HL-60 (cell line): Measurements from ENCODE around the gene ZFYVE28.
"Not testable (repeated sequence)": the region's sequence is repeated elsewhere in the genome, so short reads cannot be mapped to it uniquely, and the experiment has no call there.

Experiments used
- DNase-seq, 2 experiments: peaks; one replicate each; pipeline ENCODE4 v3.0.0-alpha.2; 2010 to 2020; ENCODE audit warnings: low read depth in 1 of 2, low spot score in 1 of 2
- H3K27ac ChIP-seq: fragments of 250-450 bp; sonication (Bioruptor Pico); replicated peaks from 2 replicates; pipeline ENCODE4 v1.5.1; 2020; ENCODE audit warnings: mild to moderate bottlenecking, moderate library complexity
- H3K27me3 ChIP-seq: fragments of 250-450 bp; sonication (Bioruptor Pico); 2 replicates; pipeline ENCODE4 v1.5.1; 2021; ENCODE audit warnings: mild to moderate bottlenecking, moderate library complexity; ENCODE audit not compliant: insufficient read depth, poor library complexity, severe bottlenecking
- H3K4me3 ChIP-seq: replicated peaks from 2 replicates; pipeline ENCODE4 v1.5.1; 2011; ENCODE audit warnings: mild to moderate bottlenecking, control low read depth, low read length; ENCODE audit not compliant: insufficient read depth
- CTCF ChIP-seq: IDR thresholded peaks from one replicate; pipeline ENCODE4 v1.5.1; 2011; ENCODE audit warnings: low read length, control low read depth, inconsistent platforms; ENCODE audit not compliant: insufficient read depth
- GABPA ChIP-seq: IDR thresholded peaks from 2 replicates; pipeline ENCODE4 v1.6.1; 2012; ENCODE audit warnings: low read depth
- POLR2AphosphoS5 ChIP-seq: IDR thresholded peaks from 2 replicates; pipeline ENCODE4 v1.6.1; 2012; ENCODE audit warnings: low read depth
- SPI1 ChIP-seq: IDR thresholded peaks from 2 replicates; pipeline ENCODE4 v1.6.1; 2012; ENCODE audit warnings: low read depth, mild to moderate bottlenecking, borderline replicate concordance
- TF ChIP-seq, protein P1 (sequence below): IDR thresholded peaks from 2 replicates; pipeline ENCODE4 v1.6.1; 2012; ENCODE audit warnings: low read depth; ENCODE audit not compliant: insufficient replicate concordance

Gene ZFYVE28

GRCh38 chr4:2382769-2383202 lies 35.7 kb downstream of the ZFYVE28 start:
- peak; percentile 52; the same call in 1 of the 2 replicates for TF ChIP-seq SPI1
- H3K4me3 ChIP-seq, H3K27me3 ChIP-seq, DNase-seq, H3K27ac ChIP-seq: not testable (repeated sequence)

DNA sequence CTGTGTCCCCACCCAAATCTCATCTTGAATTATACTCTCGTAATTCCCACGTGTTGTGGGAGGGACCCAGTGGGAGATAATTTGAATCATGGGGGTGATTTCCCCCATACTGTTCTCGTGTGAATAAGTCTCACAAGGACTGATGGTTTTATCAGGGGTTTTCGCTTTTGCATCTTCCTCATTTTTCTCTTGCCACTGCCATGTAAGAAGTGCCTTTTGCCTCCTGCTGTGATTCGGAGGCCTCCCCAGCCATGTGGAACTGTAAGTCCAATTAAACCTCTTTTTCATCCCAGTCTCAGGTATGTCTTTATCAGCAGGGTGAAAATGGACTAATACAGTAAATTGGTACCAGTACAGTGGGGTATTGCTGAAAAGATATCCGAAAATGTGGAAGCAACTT lies 37.9 kb downstream of the ZFYVE28 start:
- H3K27me3 ChIP-seq, H3K27ac ChIP-seq, H3K4me3 ChIP-seq, DNase-seq: not testable (repeated sequence)

- no peak overlapping the region for H3K4me3 ChIP-seq
- no peak for DNase-seq
- TF ChIP-seq POLR2AphosphoS5 (no peak), CTCF (no peak), GABPA (no peak), SPI1 (no peak)
- TF ChIP-seq, protein P1, sequence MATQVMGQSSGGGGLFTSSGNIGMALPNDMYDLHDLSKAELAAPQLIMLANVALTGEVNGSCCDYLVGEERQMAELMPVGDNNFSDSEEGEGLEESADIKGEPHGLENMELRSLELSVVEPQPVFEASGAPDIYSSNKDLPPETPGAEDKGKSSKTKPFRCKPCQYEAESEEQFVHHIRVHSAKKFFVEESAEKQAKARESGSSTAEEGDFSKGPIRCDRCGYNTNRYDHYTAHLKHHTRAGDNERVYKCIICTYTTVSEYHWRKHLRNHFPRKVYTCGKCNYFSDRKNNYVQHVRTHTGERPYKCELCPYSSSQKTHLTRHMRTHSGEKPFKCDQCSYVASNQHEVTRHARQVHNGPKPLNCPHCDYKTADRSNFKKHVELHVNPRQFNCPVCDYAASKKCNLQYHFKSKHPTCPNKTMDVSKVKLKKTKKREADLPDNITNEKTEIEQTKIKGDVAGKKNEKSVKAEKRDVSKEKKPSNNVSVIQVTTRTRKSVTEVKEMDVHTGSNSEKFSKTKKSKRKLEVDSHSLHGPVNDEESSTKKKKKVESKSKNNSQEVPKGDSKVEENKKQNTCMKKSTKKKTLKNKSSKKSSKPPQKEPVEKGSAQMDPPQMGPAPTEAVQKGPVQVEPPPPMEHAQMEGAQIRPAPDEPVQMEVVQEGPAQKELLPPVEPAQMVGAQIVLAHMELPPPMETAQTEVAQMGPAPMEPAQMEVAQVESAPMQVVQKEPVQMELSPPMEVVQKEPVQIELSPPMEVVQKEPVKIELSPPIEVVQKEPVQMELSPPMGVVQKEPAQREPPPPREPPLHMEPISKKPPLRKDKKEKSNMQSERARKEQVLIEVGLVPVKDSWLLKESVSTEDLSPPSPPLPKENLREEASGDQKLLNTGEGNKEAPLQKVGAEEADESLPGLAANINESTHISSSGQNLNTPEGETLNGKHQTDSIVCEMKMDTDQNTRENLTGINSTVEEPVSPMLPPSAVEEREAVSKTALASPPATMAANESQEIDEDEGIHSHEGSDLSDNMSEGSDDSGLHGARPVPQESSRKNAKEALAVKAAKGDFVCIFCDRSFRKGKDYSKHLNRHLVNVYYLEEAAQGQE: no peak
- no peak overlapping the region for H3K27ac ChIP-seq
- H3K27me3 ChIP-seq: no peaks in the 10 kb centered on the region
These were observed 39.5 kb downstream of the ZFYVE28 start for GRCh38 chr4:2378898-2379297.

DNA sequence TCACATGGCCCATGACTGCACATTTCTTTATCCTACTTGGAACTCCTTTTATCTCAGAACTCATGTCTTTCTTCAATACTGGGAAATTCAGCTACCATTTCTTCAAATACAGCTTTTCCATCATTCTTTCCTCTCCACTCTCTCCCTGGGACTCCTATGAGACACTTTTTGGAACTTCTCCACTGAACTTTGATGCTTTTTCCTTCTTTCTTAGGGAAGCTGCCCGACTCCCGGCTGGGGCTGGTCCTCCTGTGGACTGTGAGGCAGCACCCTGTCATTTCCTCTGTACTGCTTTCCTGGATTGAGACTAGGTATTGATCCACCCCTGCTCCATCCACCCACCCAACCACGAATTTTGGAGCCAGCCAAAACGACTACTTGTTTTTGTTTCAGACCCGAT lies 40.0 kb downstream of the ZFYVE28 start:
- TF ChIP-seq CTCF: no peak
- TF ChIP-seq, protein P1: no peak
- no peak for TF ChIP-seq SPI1
- no peak for TF ChIP-seq GABPA
- TF ChIP-seq POLR2AphosphoS5: no peak
- no peak for DNase-seq
- Histone ChIP-seq H3K27me3 (no peaks in the 10 kb centered on the region), H3K4me3 (no peak overlapping the region), H3K27ac (no peak overlapping the region)

GRCh38 chr4:2377241-2377640 lies 41.2 kb downstream of the ZFYVE28 start:
- no peaks in the 10 kb centered on the region for H3K27me3 ChIP-seq
- no peak overlapping the region for H3K27ac ChIP-seq
- TF ChIP-seq GABPA (no peak), CTCF (no peak), SPI1 (no peak), POLR2AphosphoS5 (no peak)
- TF ChIP-seq, protein P1: no peak
- no peak overlapping the region for H3K4me3 ChIP-seq
- no peak for DNase-seq
